LHCN-M2 (cell line): Measurements from ENCODE around the gene STPG2. TPM values are rescaled to one million over a fixed set of nuclear protein-coding genes. Genes with fewer than 3 reads are reported as not detected.
A peak's percentile ranks its signal among the peaks of the same experiment; 100 is the strongest.

Experiments used
- DNase-seq: peaks from one replicate; pipeline ENCODE4 v3.0.0-alpha.2; 2012; ENCODE audit warnings: low read depth
- total RNA-seq: library from RNA; depleted of rRNA; stranded (reverse); fragments of >200 nt; gene quantifications from 2 replicates; pipeline ENCODE4 v1.2.3, GENCODE V29; 2014

Gene STPG2
- total RNA-seq, 1 experiment from 2014 or later: 0.11 TPM

- DNase-seq: no peak
Measured at GRCh38 chr4:97819294-97819693, 324.0 kb downstream of the STPG2 start.

GRCh38 chr4:97812768-97813167, 330.5 kb downstream of the STPG2 start:
- DNase-seq: no peak

GRCh38 chr4:97786306-97786920, 356.9 kb downstream of the STPG2 start:
- DNase-seq: no peak

GRCh38 chr4:97778174-97778573, 365.1 kb downstream of the STPG2 start:
- no peak for DNase-seq

- DNase-seq: no peak
Measured at GRCh38 chr4:97774347-97774989, 368.8 kb downstream of the STPG2 start.

GRCh38 chr4:97770222-97770621, 373.1 kb downstream of the STPG2 start:
- DNase-seq: no peak

GRCh38 chr4:97762115-97762512, 381.2 kb downstream of the STPG2 start:
- no peak for DNase-seq

GRCh38 chr4:97761445-97762114, 381.7 kb downstream of the STPG2 start:
- no peak for DNase-seq

GRCh38 chr4:97759785-97760184, 383.5 kb downstream of the STPG2 start:
- DNase-seq: no peak

GRCh38 chr4:97752599-97752998, 390.7 kb downstream of the STPG2 start:
- DNase-seq: no peak

- DNase-seq: no peak
Measured at GRCh38 chr4:97747945-97748344, 395.3 kb downstream of the STPG2 start.

GRCh38 chr4:97720869-97721432, 422.3 kb downstream of the STPG2 start:
- peak; percentile 77 for DNase-seq

GRCh38 chr4:97691111-97691605, 452.1 kb downstream of the STPG2 start:
- no peak for DNase-seq

- no peak for DNase-seq
Measured at GRCh38 chr4:97670703-97671269, 472.5 kb downstream of the STPG2 start.

- no peak for DNase-seq
Measured at GRCh38 chr4:97665553-97665952, 477.7 kb downstream of the STPG2 start.

GRCh38 chr4:97664741-97665140, 478.5 kb downstream of the STPG2 start:
- DNase-seq: no peak

GRCh38 chr4:97662133-97662532, 481.1 kb downstream of the STPG2 start:
- DNase-seq: no peak

GRCh38 chr4:97656044-97656720, 487.1 kb downstream of the STPG2 start:
- DNase-seq: peak; percentile 43

GRCh38 chr4:97653701-97654100, 489.6 kb downstream of the STPG2 start:
- no peak for DNase-seq

- peak; percentile 0 for DNase-seq
Measured at GRCh38 chr4:97646997-97647396, 496.3 kb downstream of the STPG2 start.

- no peak for DNase-seq
Measured at GRCh38 chr4:97645071-97645821, 498.0 kb downstream of the STPG2 start.
